Prostate gland (tissue), 2 donors: Measurements from ENCODE around the gene TMSB10. TPM values are rescaled to one million over a fixed set of nuclear protein-coding genes. Genes with fewer than 3 reads are reported as not detected.

ENCODE experiments used
- DNase-seq: peaks from one replicate; pipeline ENCODE4 v3.0.0-alpha.2; 2019; ENCODE audit warnings: low spot score
- H3K27ac ChIP-seq, 2 donors: fragments of 200-600 bp; sonication (generic); 2 replicates each; pipeline ENCODE4 v1.5.1; 2017 to 2019
- H3K27me3 ChIP-seq: fragments of 200-600 bp; sonication (generic); replicated peaks from 2 replicates; pipeline ENCODE4 v1.5.1; 2019; ENCODE audit not compliant: insufficient read depth
- H3K36me3 ChIP-seq, 2 donors: fragments of 200-600 bp; sonication (generic); 1 replicate in 1 of 2; 2 replicates in 1 of 2; pipeline versions ENCODE4 v1.5.1 to v1.8.1; 2017 to 2019
- H3K4me1 ChIP-seq: fragments of 200-600 bp; sonication (generic); replicated peaks from 2 replicates; pipeline ENCODE4 v1.5.1; 2019
- H3K4me3 ChIP-seq, 2 donors: fragments of 200-600 bp; sonication (generic); 2 replicates each; pipeline ENCODE4 v1.5.1; 2017 to 2019
- H3K9me3 ChIP-seq: fragments of 200-600 bp; sonication (generic); 2 replicates; pipeline ENCODE4 v1.5.1; 2017
- CTCF ChIP-seq, 4 experiments: fragments of 200-600 bp in 2 of 4; fragments of 450-650 bp in 2 of 4; sonication (generic) in 2 of 4; IDR thresholded peaks; 1 replicate in 3 of 4; 2 replicates in 1 of 4; pipeline ENCODE4 v1.5.1; 2016 to 2019; ENCODE audit warnings: antibody characterized with exemption in 4 of 4, mild to moderate bottlenecking in 2 of 4, moderate library complexity in 2 of 4
- POLR2A ChIP-seq: fragments of 450-650 bp; IDR thresholded peaks from one replicate; pipeline ENCODE4 v1.6.1; 2016; ENCODE audit warnings: antibody characterized with exemption, mild to moderate bottlenecking
- POLR2AphosphoS5 ChIP-seq: sonication (generic); formaldehyde crosslinking; IDR thresholded peaks from one replicate; pipeline ENCODE4 v1.6.1; 2017; ENCODE audit warnings: antibody characterized with exemption
- WGBS: methylation state at CpG from one replicate; pipeline ENCODE4 v1.1.5; 2018; 5-methylcytosine and 5-hydroxymethylcytosine counted together
- intact Hi-C: fragments of 100-400 bp; cut with DNase I; formaldehyde crosslinking; loops from one replicate; pipeline ENCODE4 v1.14.2; 2022
- total RNA-seq, 2 donors: library from RNA; depleted of rRNA; stranded (reverse); fragments of >200 nt; gene quantifications; one replicate each; pipeline ENCODE4 v1.1.0, GENCODE V29; 2016

Gene TMSB10
- total RNA-seq, 2 donors from 2014 or later: 1,100 to 3,014 TPM

- no peak overlapping the region for H3K27ac ChIP-seq
- H3K4me3 ChIP-seq: no peak overlapping the region
- TF ChIP-seq POLR2AphosphoS5 (no peak), POLR2A (no peak), CTCF (IDR thresholded peaks at IDR 0.05) (no peak)
- peaks cover 14% of the 10 kb centered on the region for H3K27me3 ChIP-seq
- no peaks in the 10 kb centered on the region for H3K9me3 ChIP-seq
- intact Hi-C loops: loop anchor here (5.0 kb wide), 1 partner anchor 387 kb away; no protein-coding TSS in a partner anchor
- no peak for DNase-seq
- peaks cover 8% of the 10 kb centered on the region for H3K4me1 ChIP-seq
- H3K36me3 ChIP-seq: no peaks in the 10 kb centered on the region
Measured at GRCh38 chr2:84884449-84884848, 21.0 kb upstream of the TMSB10 start.

GRCh38 chr2:84885111-84885510 is 20.3 kb upstream of the TMSB10 start:
- H3K27ac ChIP-seq: no peak overlapping the region
- 77% methylated on average over 2 of the region's 2 CpGs for WGBS
- intact Hi-C loops: no loop called here
- H3K36me3 ChIP-seq: no peaks in the 10 kb centered on the region
- H3K4me1 ChIP-seq: peaks cover 8% of the 10 kb centered on the region
- no peak for TF ChIP-seq CTCF (IDR thresholded peaks at IDR 0.05)
- TF ChIP-seq POLR2AphosphoS5: no peak
- TF ChIP-seq POLR2A: no peak
- H3K9me3 ChIP-seq: no peaks in the 10 kb centered on the region
- DNase-seq: no peak
- peaks cover 11% of the 10 kb centered on the region for H3K27me3 ChIP-seq
- H3K4me3 ChIP-seq: no peak overlapping the region

GRCh38 chr2:84886791-84887190 is 18.7 kb upstream of the TMSB10 start:
- no peaks in the 10 kb centered on the region for H3K4me1 ChIP-seq
- WGBS: 96% methylated on average over 6 of the region's 6 CpGs
- no peaks in the 10 kb centered on the region for H3K36me3 ChIP-seq
- intact Hi-C loops: no loop called here
- no peaks in the 10 kb centered on the region for H3K27me3 ChIP-seq
- H3K27ac ChIP-seq: no peak overlapping the region
- no peaks in the 10 kb centered on the region for H3K9me3 ChIP-seq
- TF ChIP-seq POLR2AphosphoS5 (no peak), POLR2A (no peak), CTCF (IDR thresholded peaks at IDR 0.05) (no peak)
- DNase-seq: no peak
- H3K4me3 ChIP-seq: no peak overlapping the region

- 47% methylated on average over 6 of the region's 6 CpGs for WGBS
- H3K4me3 ChIP-seq: no peak overlapping the region
- intact Hi-C loops: no loop called here
- no peaks in the 10 kb centered on the region for H3K36me3 ChIP-seq
- no peaks in the 10 kb centered on the region for H3K9me3 ChIP-seq
- no peaks in the 10 kb centered on the region for H3K4me1 ChIP-seq
- no peaks in the 10 kb centered on the region for H3K27me3 ChIP-seq
- peak; percentile 20 for TF ChIP-seq POLR2AphosphoS5
- TF ChIP-seq CTCF (IDR thresholded peaks at IDR 0.05): no peak
- DNase-seq: no peak
- H3K27ac ChIP-seq: no peak overlapping the region
Measured at GRCh38 chr2:84888401-84889276, 16.8 kb upstream of the TMSB10 start.

- Histone ChIP-seq H3K4me3 (no peak overlapping the region), H3K36me3 (no peaks in the 10 kb centered on the region), H3K27ac (no peak overlapping the region), H3K27me3 (no peaks in the 10 kb centered on the region), H3K4me1 (no peaks in the 10 kb centered on the region), H3K9me3 (no peaks in the 10 kb centered on the region)
- WGBS: 97% methylated on average over 2 of the region's 2 CpGs
- no peak for DNase-seq
- intact Hi-C loops: no loop called here
- TF ChIP-seq POLR2AphosphoS5 (no peak), CTCF (IDR thresholded peaks at IDR 0.05) (no peak), POLR2A (no peak)
Measured at GRCh38 chr2:84889332-84889731, 16.1 kb upstream of the TMSB10 start.
